Muscle of leg (tissue), 11 donors: ENCODE results near the gene PFKP. TPM values are rescaled to one million over a fixed set of nuclear protein-coding genes. Genes with fewer than 3 reads are reported as not detected.

Source experiments
- DNase-seq: peaks from one replicate; pipeline ENCODE4 v3.0.0; 2013
- H3K27ac ChIP-seq: one replicate; pipeline ENCODE4 v1.5.1; 2013; ENCODE audit warnings: mild to moderate bottlenecking, low read length, control low read depth
- H3K27me3 ChIP-seq: one replicate; pipeline ENCODE4 v1.6.1; 2013; ENCODE audit warnings: low read length; ENCODE audit not compliant: control insufficient read depth, insufficient read depth
- H3K36me3 ChIP-seq: one replicate; pipeline ENCODE4 v1.6.1; 2013; ENCODE audit warnings: low read length; ENCODE audit not compliant: control insufficient read depth, insufficient read depth
- H3K4me1 ChIP-seq: one replicate; pipeline ENCODE4 v1.6.1; 2013; ENCODE audit warnings: low read length; ENCODE audit not compliant: control insufficient read depth, insufficient read depth
- H3K4me3 ChIP-seq: one replicate; pipeline ENCODE4 v1.5.1; 2013; ENCODE audit warnings: low read length, control low read depth
- H3K9me3 ChIP-seq: replicated peaks from 2 replicates; pipeline ENCODE4 v1.6.1; 2013; ENCODE audit warnings: low read depth, low read length; ENCODE audit not compliant: control insufficient read depth
- WGBS: methylation state at CpG from one replicate; pipeline ENCODE4 v1.1.5; 2013; ENCODE audit warnings: missing lambda C conversion rate; ENCODE audit not compliant: insufficient coverage; 5-methylcytosine and 5-hydroxymethylcytosine counted together
- polyA plus RNA-seq, 8 donors: library from polyadenylated mRNA; unstranded; fragments of 120-200 nt; gene quantifications; one replicate each; pipeline versions ENCODE4 v1.2.1 to v1.2.3, GENCODE V29; 2013; ENCODE audit warnings: inconsistent platforms in 1 of 8, low replicate concordance in 1 of 8; ENCODE audit not compliant: insufficient read length in 8 of 8, insufficient read depth in 1 of 8
- total RNA-seq: library from RNA; stranded (reverse); fragments of 120-200 nt; gene quantifications from one replicate; pipeline ENCODE4 v1.2.4, GENCODE V29; 2013

PFKP gene
- total and polyA plus RNA-seq, 9 donors, result 15.0 to 24.4 (median 18.6) TPM

GRCh38 chr10:3096149-3096548, 28.8 kb downstream of the PFKP start:
- Histone ChIP-seq H3K4me1 (peaks cover 2% of the 10 kb centered on the region), H3K4me3 (no peak overlapping the region)
- WGBS, result 88% methylated on average over 3 of the region's 16 CpGs

DNA sequence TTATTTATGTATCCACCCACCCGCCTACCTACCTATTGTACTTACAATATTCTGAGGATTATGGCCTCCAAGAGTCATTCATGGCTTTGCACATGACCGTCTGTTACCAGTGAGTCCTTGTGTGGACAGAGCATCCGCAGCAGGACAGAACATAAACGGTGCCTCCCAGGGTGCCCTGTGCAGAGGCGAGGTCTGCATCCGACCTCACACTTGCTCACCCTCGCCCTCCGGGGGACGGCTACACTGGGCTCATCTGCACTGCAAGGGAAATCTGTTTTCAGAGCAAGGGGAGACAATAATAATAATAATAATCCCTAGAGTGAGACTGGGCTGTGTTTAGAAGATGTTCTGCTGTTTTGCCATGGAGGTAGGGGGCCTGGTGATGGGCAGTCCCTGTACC, 29.8 kb downstream of the PFKP start:
- H3K4me3 ChIP-seq, result no peak overlapping the region
- H3K27ac ChIP-seq, result no peak overlapping the region
- no peaks in the 10 kb centered on the region for H3K9me3 ChIP-seq
- H3K27me3 ChIP-seq, result no peaks in the 10 kb centered on the region
- 78% methylated on average over 3 of the region's 9 CpGs for WGBS
- no peak for DNase-seq
- peaks cover 4% of the 10 kb centered on the region for H3K36me3 ChIP-seq
- peaks cover 2% of the 10 kb centered on the region for H3K4me1 ChIP-seq

More at GRCh38 chr10:3096149-3096548, 28.8 kb downstream of the PFKP start:
- DNase-seq, result no peak
- Histone ChIP-seq H3K9me3 (no peaks in the 10 kb centered on the region), H3K27me3 (no peaks in the 10 kb centered on the region), H3K27ac (no peak overlapping the region), H3K36me3 (no peaks in the 10 kb centered on the region)

GRCh38 chr10:3098689-3099088, 31.3 kb downstream of the PFKP start:
- Histone ChIP-seq H3K36me3 (peaks cover 7% of the 10 kb centered on the region), H3K27ac (no peak overlapping the region), H3K4me3 (no peak overlapping the region), H3K4me1 (peaks cover 2% of the 10 kb centered on the region), H3K9me3 (no peaks in the 10 kb centered on the region), H3K27me3 (no peaks in the 10 kb centered on the region)
- 68% methylated on average over 4 of the region's 11 CpGs for WGBS
- no peak for DNase-seq

DNA sequence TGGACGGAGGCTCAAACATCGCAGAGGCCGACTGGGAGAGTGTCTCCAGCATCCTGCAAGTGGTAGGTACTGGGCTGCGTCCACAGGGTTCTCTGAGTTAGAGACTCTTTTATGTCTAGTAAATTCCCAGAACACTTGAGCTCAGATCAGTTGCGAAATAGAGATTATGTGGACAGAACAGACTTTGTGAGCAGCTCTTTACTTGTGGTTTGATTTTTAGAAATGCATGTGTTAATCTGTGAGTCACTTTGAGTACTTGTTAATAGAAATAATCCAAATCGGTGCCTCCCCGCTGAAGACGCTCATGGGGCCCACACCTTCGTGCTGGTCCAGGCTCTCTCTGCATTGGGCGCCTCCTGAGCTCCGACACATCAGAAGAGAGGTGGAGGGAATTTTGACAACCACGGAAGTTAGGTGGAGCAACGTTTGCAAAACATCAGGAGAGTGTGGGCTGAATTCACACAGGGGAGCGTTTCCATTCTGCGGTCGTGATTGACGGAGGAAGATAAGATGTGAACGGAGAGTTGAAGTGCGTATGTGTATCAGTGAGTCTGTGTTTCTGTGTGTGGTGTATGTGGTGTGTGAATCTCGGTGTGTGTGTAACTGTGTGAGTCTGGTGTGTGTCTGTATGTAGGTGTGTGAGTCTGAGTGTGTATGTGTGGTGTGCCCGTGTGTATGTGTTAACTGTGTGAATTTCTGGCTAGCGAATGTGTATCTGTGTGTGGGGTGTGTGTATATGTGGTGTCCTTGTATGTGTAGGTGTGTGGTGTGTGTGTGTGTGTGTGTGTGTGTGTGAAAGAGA, 32.1 kb downstream of the PFKP start:
- Histone ChIP-seq H3K27me3 (no peaks in the 10 kb centered on the region), H3K9me3 (no peaks in the 10 kb centered on the region), H3K36me3 (peaks cover 14% of the 10 kb centered on the region), H3K27ac (no peak overlapping the region), H3K4me1 (peaks cover 5% of the 10 kb centered on the region), H3K4me3 (no peak overlapping the region)
- no peak for DNase-seq
- WGBS, result 88% methylated on average over 20 of the region's 22 CpGs

- 85% methylated on average over 12 of the region's 19 CpGs for WGBS
- peaks cover 14% of the 10 kb centered on the region for H3K36me3 ChIP-seq
- no peak for DNase-seq
These were observed 32.9 kb downstream of the PFKP start for GRCh38 chr10:3100093-3100792.

GRCh38 chr10:3100856-3101640, 33.7 kb downstream of the PFKP start:
- Histone ChIP-seq H3K27me3 (no peaks in the 10 kb centered on the region), H3K4me1 (peaks cover 7% of the 10 kb centered on the region), H3K9me3 (no peaks in the 10 kb centered on the region), H3K4me3 (no peak overlapping the region), H3K27ac (no peak overlapping the region), H3K36me3 (peaks cover 18% of the 10 kb centered on the region)
- WGBS, result 93% methylated on average over 17 of the region's 31 CpGs
- no peak for DNase-seq

More at GRCh38 chr10:3100093-3100792, 32.9 kb downstream of the PFKP start:
- H3K4me3 ChIP-seq, result no peak overlapping the region
- H3K9me3 ChIP-seq, result no peaks in the 10 kb centered on the region
- H3K27ac ChIP-seq, result no peak overlapping the region
- peaks cover 8% of the 10 kb centered on the region for H3K4me1 ChIP-seq
- no peaks in the 10 kb centered on the region for H3K27me3 ChIP-seq

DNA sequence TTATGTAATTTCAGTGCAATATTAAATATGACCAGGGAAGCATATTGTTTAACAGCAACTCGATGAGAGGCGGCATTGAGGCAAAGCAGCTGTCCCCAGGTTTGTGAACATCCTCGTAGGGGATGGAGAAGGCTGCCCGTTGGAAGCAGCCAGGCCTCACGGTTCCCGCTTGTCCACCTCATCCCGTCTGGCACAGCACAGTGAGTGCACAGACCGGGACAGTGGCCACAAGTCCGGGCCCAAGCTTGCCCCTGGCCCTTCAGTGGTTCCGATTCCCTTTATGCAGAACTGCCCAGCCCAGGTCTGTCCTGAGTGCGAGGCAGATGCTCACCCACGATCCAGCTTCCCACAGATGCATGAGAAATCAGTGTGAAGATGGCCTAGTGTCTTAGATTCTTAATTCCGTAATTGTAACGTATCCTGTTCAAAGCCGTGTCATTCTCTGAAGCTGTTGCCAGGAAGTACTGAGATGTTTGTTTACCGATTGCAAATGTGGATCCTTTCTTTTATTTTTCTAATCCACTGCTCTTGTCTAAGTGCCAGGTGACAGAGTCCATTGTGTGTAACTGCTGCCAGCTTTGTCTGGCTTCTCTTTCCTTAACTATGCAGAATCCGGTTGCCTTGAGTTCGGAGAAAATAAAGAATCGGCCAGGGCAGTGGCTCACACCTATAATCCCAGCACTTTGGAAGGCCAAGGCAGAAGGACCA, 35.5 kb downstream of the PFKP start:
- peaks cover 18% of the 10 kb centered on the region for H3K36me3 ChIP-seq
- no peaks in the 10 kb centered on the region for H3K9me3 ChIP-seq
- H3K4me3 ChIP-seq, result no peak overlapping the region
- no peaks in the 10 kb centered on the region for H3K27me3 ChIP-seq
- peak overlapping the region; percentile 31 for H3K27ac ChIP-seq
- DNase-seq, result peak; percentile 80
- 81% methylated on average over 10 of the region's 19 CpGs for WGBS
- H3K4me1 ChIP-seq, result peaks cover 17% of the 10 kb centered on the region

DNA sequence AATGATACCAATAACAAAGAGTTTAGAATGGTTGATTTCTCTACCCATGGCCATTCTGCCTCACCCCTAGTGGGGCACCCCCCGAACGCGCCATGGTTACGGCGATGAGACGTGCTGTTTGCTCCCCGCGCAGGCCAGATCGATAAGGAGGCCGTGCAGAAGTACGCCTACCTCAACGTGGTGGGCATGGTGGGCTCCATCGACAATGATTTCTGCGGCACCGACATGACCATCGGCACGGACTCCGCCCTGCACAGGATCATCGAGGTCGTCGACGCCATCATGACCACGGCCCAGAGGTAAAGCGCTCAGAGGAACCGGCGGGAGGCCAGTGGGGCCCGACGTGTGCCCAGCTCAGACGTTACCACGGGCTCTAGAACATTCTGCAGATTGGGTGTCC, 36.3 kb downstream of the PFKP start:
- Histone ChIP-seq H3K36me3 (peaks cover 21% of the 10 kb centered on the region), H3K4me3 (no peak overlapping the region), H3K4me1 (peaks cover 20% of the 10 kb centered on the region), H3K27me3 (no peaks in the 10 kb centered on the region), H3K9me3 (no peaks in the 10 kb centered on the region), H3K27ac (peak overlapping the region; percentile 31)
- DNase-seq, result no peak
- 94% methylated on average over 30 of the region's 30 CpGs for WGBS

GRCh38 chr10:3104251-3104918, 37.0 kb downstream of the PFKP start:
- H3K27ac ChIP-seq, result peak overlapping the region; percentile 20
- 67% methylated on average over 28 of the region's 28 CpGs for WGBS
- no peaks in the 10 kb centered on the region for H3K27me3 ChIP-seq
- no peak overlapping the region for H3K4me3 ChIP-seq
- peak; percentile 78 for DNase-seq
- no peaks in the 10 kb centered on the region for H3K9me3 ChIP-seq
- H3K4me1 ChIP-seq, result peaks cover 20% of the 10 kb centered on the region
- peaks cover 26% of the 10 kb centered on the region for H3K36me3 ChIP-seq
